ENCODE data around the gene GTPBP2. TPM values are rescaled to one million over a fixed set of nuclear protein-coding genes. Genes with fewer than 3 reads are reported as not detected.

Gene GTPBP2
- polyA plus RNA-seq, 1 of the 3 experiments (the other 2 are of a cell fraction), result 83.7 TPM

- no peak overlapping the region for H2AFZ ChIP-seq (ENCODE audit: low read depth)
- no peaks in the 10 kb centered on the region for H3K9me3 ChIP-seq
- H3K27ac ChIP-seq (ENCODE audit: low read depth in 2 of 2, low read length in 1 of 2), result peak overlapping the region in 1 of 2 experiments; percentile 51; a peak in 1 of 4 replicates
- TF ChIP-seq FOSL2 (IDR thresholded peaks at IDR 0.05; ENCODE audit: borderline replicate concordance, low read depth) (no peak), REST (IDR thresholded peaks at IDR 0.05; ENCODE audit: low read depth, low read length) (peak; percentile 74; the same call in 1 of the 2 replicates)
- H3K79me2 ChIP-seq (ENCODE audit: insufficient read depth), result no peaks in the 10 kb centered on the region
- 75% methylated on average over 15 of the region's 15 CpGs for WGBS (ENCODE audit: low lambda C conversion rate)
- DNase-seq, result peak; percentile 46
- H4K20me1 ChIP-seq (ENCODE audit: insufficient read depth), result no peaks in the 10 kb centered on the region
- H3K4me1 ChIP-seq (ENCODE audit: control insufficient read depth in 1 of 2, insufficient read depth in 2 of 2, low read depth in 1 of 2, low read length in 1 of 2), result peaks cover 0 to 29% of the 10 kb centered on the region in 2 experiments; a peak in 1 of 4 replicates
- ChIA-PET POLR2A (interaction anchor here (0.6 to 6.3 kb wide), 5 partner anchors 13 to 463 kb away, joined by 3 to 33 read pairs (median 4); partner anchors contain the start of gene VEGFA), CTCF (interaction anchor here (0.8 to 7.2 kb wide), 12 partner anchors 9 to 644 kb away, joined by 3 to 118 read pairs (median 4); partner anchors contain the start of genes AARS2 and VEGFA)
- peaks cover 13% of the 10 kb centered on the region for H3F3A ChIP-seq (replicated peaks; ENCODE audit: insufficient read depth)
- H3K9me2 ChIP-seq, result no peaks in the 10 kb centered on the region
- no peak overlapping the region for H3K4me2 ChIP-seq
- H3K36me3 ChIP-seq (replicated peaks in 1 of 2; ENCODE audit: control insufficient read depth in 1 of 2, insufficient read depth in 2 of 2, low read length in 1 of 2), result peaks cover 0 to 30% of the 10 kb centered on the region in 2 experiments
- no peak overlapping the region for H3K4me3 ChIP-seq (ENCODE audit: low read depth in 2 of 2, low read length in 1 of 2)
- H3K9ac ChIP-seq, result no peak overlapping the region
- H3K27me3 ChIP-seq (ENCODE audit: insufficient read depth), result no peaks in the 10 kb centered on the region
These were observed 40.2 kb upstream of the GTPBP2 start for GRCh38 chr6:43669050-43669921.

GRCh38 chr6:43668151-43669028, 39.3 kb upstream of the GTPBP2 start:
- Histone ChIP-seq H3K36me3 (replicated peaks in 1 of 2; ENCODE audit: control insufficient read depth in 1 of 2, insufficient read depth in 2 of 2, low read length in 1 of 2) (peaks cover 0 to 21% of the 10 kb centered on the region in 2 experiments), H3F3A (replicated peaks; ENCODE audit: insufficient read depth) (peaks cover 13% of the 10 kb centered on the region), H3K79me2 (ENCODE audit: insufficient read depth) (no peaks in the 10 kb centered on the region), H3K4me2 (0 out of 2 replicates have a peak overlapping the region, but pooled peaks have one; percentile 51), H4K20me1 (ENCODE audit: insufficient read depth) (no peaks in the 10 kb centered on the region), H3K4me3 (ENCODE audit: low read depth in 2 of 2, low read length in 1 of 2) (no peak overlapping the region), H2AFZ (ENCODE audit: low read depth) (no peak overlapping the region), H3K4me1 (ENCODE audit: control insufficient read depth in 1 of 2, insufficient read depth in 2 of 2, low read depth in 1 of 2, low read length in 1 of 2) (peaks cover 0 to 29% of the 10 kb centered on the region in 2 experiments; a peak in 1 of 4 replicates), H3K27me3 (ENCODE audit: insufficient read depth) (no peaks in the 10 kb centered on the region), H3K9ac (no peak overlapping the region), H3K27ac (ENCODE audit: low read depth in 2 of 2, low read length in 1 of 2) (peak overlapping the region in 1 of 2 experiments; percentile 51; a peak in 1 of 4 replicates), H3K9me3 (no peaks in the 10 kb centered on the region), H3K9me2 (no peaks in the 10 kb centered on the region)
- WGBS (ENCODE audit: low lambda C conversion rate), result 43% methylated on average over 8 of the region's 17 CpGs
- POLR2A ChIA-PET, result interaction anchor here (2.4 to 6.3 kb wide), 2 partner anchors 101 to 273 kb away, joined by 5 to 33 read pairs; partner anchors contain the start of gene VEGFA
- DNase-seq, result peak; percentile 76
- CTCF ChIA-PET, result interaction anchor here (0.6 to 7.2 kb wide), 47 partner anchors 8 to 620 kb away, joined by 3 to 118 read pairs (median 5); partner anchors contain the start of genes GTPBP2, MAD2L1BP, MRPS18A and RSPH9
- TF ChIP-seq GATA2 (CRISPR knock-in tag; IDR thresholded peaks at IDR 0.05) (no peak), TEAD4 (IDR thresholded peaks at IDR 0.05; ENCODE audit: borderline replicate concordance, insufficient read depth) (no peak), IRF3 (IDR thresholded peaks at IDR 0.05; ENCODE audit: low read depth, low read length) (no peak), SMC3 (IDR thresholded peaks at IDR 0.05; ENCODE audit: low read depth, low read length) (peak; percentile 22; the same call in 1 of the 2 replicates), ELF1 (IDR thresholded peaks at IDR 0.05) (no peak), EZH2phosphoT487 (IDR thresholded peaks at IDR 0.05; ENCODE audit: borderline replicate concordance, low read depth) (no peak), PBX3 (IDR thresholded peaks at IDR 0.05) (0 out of 2 replicates have a peak, but pooled peaks have one; percentile 8), CHD2 (IDR thresholded peaks at IDR 0.05; ENCODE audit: low read length, partially characterized antibody) (no peak), ZBTB33 (IDR thresholded peaks at IDR 0.05; ENCODE audit: borderline replicate concordance, low read depth) (peak; percentile 56; the same call in 1 of the 2 replicates), RAD21 (IDR thresholded peaks at IDR 0.05; ENCODE audit: low read length) (0 out of 2 replicates have a peak, but pooled peaks have one; percentile 13), RXRA (IDR thresholded peaks at IDR 0.05; ENCODE audit: borderline replicate concordance, low read depth) (no peak)

All from SK-N-SH (cell line).